Effector memory CD8-positive, alpha-beta T cell (primary cell): ENCODE measurements around the gene RGL4.
"Not testable (repeated sequence)": the region's sequence is repeated elsewhere in the genome, so short reads cannot be mapped to it uniquely, and the experiment has no call there.

Experiments
- ATAC-seq: fragments of 150-1000 bp; cut with Tn5 transposase; replicated peaks from 2 replicates; pipeline ENCODE4 v1.10.0; 2021; ENCODE audit warnings: mild to moderate bottlenecking, moderate library complexity
- DNase-seq, 3 experiments: peaks; one replicate each; pipeline ENCODE4 v3.0.0; 2021
- H3K27ac Mint-ChIP-seq, 2 donors: one replicate each; pipeline ENCODE4 v1.8.0; 2022; ENCODE audit warnings: mild to moderate bottlenecking in 2 of 2, mixed read lengths in 2 of 2, moderate library complexity in 2 of 2
- H3K27me3 Mint-ChIP-seq, 2 donors: one replicate each; pipeline ENCODE4 v1.8.0; 2022; ENCODE audit warnings: mixed read lengths in 2 of 2
- H3K36me3 Mint-ChIP-seq: one replicate; pipeline ENCODE4 v1.8.0; 2022; ENCODE audit warnings: mild to moderate bottlenecking, moderate library complexity, mixed read lengths; ENCODE audit not compliant: insufficient read depth
- H3K4me1 Mint-ChIP-seq, 2 donors: one replicate each; pipeline ENCODE4 v1.8.0; 2022; ENCODE audit warnings: low read depth in 2 of 2, mixed read lengths in 2 of 2
- H3K4me3 Mint-ChIP-seq, 2 donors: one replicate each; pipeline ENCODE4 v1.8.0; 2022; ENCODE audit warnings: mild to moderate bottlenecking in 2 of 2, mixed read lengths in 2 of 2, moderate library complexity in 2 of 2
- H3K9me3 Mint-ChIP-seq, 2 donors: one replicate each; pipeline ENCODE4 v1.8.0; 2022; ENCODE audit warnings: mixed read lengths in 2 of 2

The RGL4 gene

GRCh38 chr22:23715806-23716375 is 25.1 kb downstream of the RGL4 start:
- Mint-ChIP-seq H3K27ac (peak overlapping the region; percentile 84 to 91), H3K36me3 (peaks cover 23% of the 10 kb centered on the region), H3K9me3 (no peaks in the 10 kb centered on the region), H3K4me1 (peaks cover 16 to 19% of the 10 kb centered on the region in 2 donors), H3K27me3 (no peaks in the 10 kb centered on the region), H3K4me3 (peak overlapping the region; percentile 80 to 81)
- DNase-seq (no peak), ATAC-seq (no peak)

- peaks cover 16 to 19% of the 10 kb centered on the region in 2 donors for H3K4me1 Mint-ChIP-seq
- H3K9me3 Mint-ChIP-seq: no peaks in the 10 kb centered on the region
- peaks cover 12% of the 10 kb centered on the region for H3K36me3 Mint-ChIP-seq
- H3K4me3 Mint-ChIP-seq: peak overlapping the region; percentile 80 to 81
- peak; percentile 96 for ATAC-seq
- H3K27ac Mint-ChIP-seq: peak overlapping the region; percentile 84 to 88
- DNase-seq: peak; percentile 78 to 80 (median 79)
- H3K27me3 Mint-ChIP-seq: no peaks in the 10 kb centered on the region
Measured at GRCh38 chr22:23716811-23717801, 26.3 kb downstream of the RGL4 start.

- Mint-ChIP-seq H3K9me3 (no peaks in the 10 kb centered on the region), H3K36me3 (peaks cover 6% of the 10 kb centered on the region), H3K27ac (peak overlapping the region in 1 of 2 donors; percentile 46), H3K27me3 (no peaks in the 10 kb centered on the region), H3K4me3 (peak overlapping the region in 1 of 2 donors; percentile 22), H3K4me1 (peaks cover 16 to 19% of the 10 kb centered on the region in 2 donors)
- ATAC-seq (no peak), DNase-seq (no peak)
Measured at GRCh38 chr22:23718371-23719165, 27.8 kb downstream of the RGL4 start.

- Mint-ChIP-seq H3K27ac (no peak overlapping the region), H3K4me1 (peaks cover 5% of the 10 kb centered on the region in 2 donors), H3K36me3 (no peaks in the 10 kb centered on the region), H3K4me3 (no peak overlapping the region), H3K27me3 (peaks cover 0 to 22% of the 10 kb centered on the region in 2 donors), H3K9me3 (no peaks in the 10 kb centered on the region)
- no peak for DNase-seq
- no peak for ATAC-seq
Measured at GRCh38 chr22:23720855-23721254, 30.0 kb downstream of the RGL4 start.

GRCh38 chr22:23722160-23722559 is 31.3 kb downstream of the RGL4 start:
- H3K27ac Mint-ChIP-seq: no peak overlapping the region
- no peak overlapping the region for H3K4me3 Mint-ChIP-seq
- peaks cover 7 to 35% of the 10 kb centered on the region in 2 donors for H3K27me3 Mint-ChIP-seq
- no peaks in the 10 kb centered on the region for H3K36me3 Mint-ChIP-seq
- DNase-seq (no peak), ATAC-seq (no peak)
- no peaks in the 10 kb centered on the region for H3K9me3 Mint-ChIP-seq
- peaks cover 2 to 5% of the 10 kb centered on the region in 2 donors for H3K4me1 Mint-ChIP-seq

GRCh38 chr22:23722724-23723123 is 31.9 kb downstream of the RGL4 start:
- DNase-seq (no peak), ATAC-seq (no peak)
- no peaks in the 10 kb centered on the region for H3K4me1 Mint-ChIP-seq
- H3K9me3 Mint-ChIP-seq: no peaks in the 10 kb centered on the region
- H3K27ac Mint-ChIP-seq: no peak overlapping the region
- peaks cover 7 to 36% of the 10 kb centered on the region in 2 donors for H3K27me3 Mint-ChIP-seq
- H3K4me3 Mint-ChIP-seq: no peak overlapping the region
- H3K36me3 Mint-ChIP-seq: no peaks in the 10 kb centered on the region

- not testable (repeated sequence) for DNase-seq, H3K36me3 Mint-ChIP-seq, H3K4me3 Mint-ChIP-seq, H3K9me3 Mint-ChIP-seq, H3K4me1 Mint-ChIP-seq, ATAC-seq, H3K27ac Mint-ChIP-seq
- peaks cover 7 to 36% of the 10 kb centered on the region in 2 donors for H3K27me3 Mint-ChIP-seq
Measured at GRCh38 chr22:23728108-23728507, 37.3 kb downstream of the RGL4 start.

- H3K4me3 Mint-ChIP-seq: no peak overlapping the region
- H3K4me1 Mint-ChIP-seq: no peaks in the 10 kb centered on the region
- no peak for DNase-seq
- no peaks in the 10 kb centered on the region for H3K9me3 Mint-ChIP-seq
- H3K27ac Mint-ChIP-seq: no peak overlapping the region
- H3K36me3 Mint-ChIP-seq: no peaks in the 10 kb centered on the region
- no peak for ATAC-seq
- H3K27me3 Mint-ChIP-seq: no peaks in the 10 kb centered on the region
Measured at GRCh38 chr22:23737696-23738095, 46.9 kb downstream of the RGL4 start.

GRCh38 chr22:23742505-23743264 is 51.9 kb downstream of the RGL4 start:
- DNase-seq: no peak
- no peak overlapping the region for H3K27ac Mint-ChIP-seq
- peaks cover 19% of the 10 kb centered on the region for H3K36me3 Mint-ChIP-seq
- no peak for ATAC-seq
- no peaks in the 10 kb centered on the region for H3K27me3 Mint-ChIP-seq
- no peaks in the 10 kb centered on the region for H3K9me3 Mint-ChIP-seq
- no peak overlapping the region for H3K4me3 Mint-ChIP-seq
- H3K4me1 Mint-ChIP-seq: peaks cover 0 to 3% of the 10 kb centered on the region in 2 donors

- no peak for ATAC-seq
- H3K36me3 Mint-ChIP-seq: peaks cover 19% of the 10 kb centered on the region
- H3K9me3 Mint-ChIP-seq: no peaks in the 10 kb centered on the region
- no peak for DNase-seq
- H3K27ac Mint-ChIP-seq: no peak overlapping the region
- no peak overlapping the region for H3K4me3 Mint-ChIP-seq
- no peaks in the 10 kb centered on the region for H3K27me3 Mint-ChIP-seq
- peaks cover 0 to 3% of the 10 kb centered on the region in 2 donors for H3K4me1 Mint-ChIP-seq
Measured at GRCh38 chr22:23743303-23743705, 52.5 kb downstream of the RGL4 start.

GRCh38 chr22:23744001-23744400 is 53.2 kb downstream of the RGL4 start:
- Mint-ChIP-seq H3K4me3 (no peak overlapping the region), H3K4me1 (peaks cover 0 to 3% of the 10 kb centered on the region in 2 donors), H3K9me3 (no peaks in the 10 kb centered on the region), H3K36me3 (peaks cover 19% of the 10 kb centered on the region), H3K27me3 (no peaks in the 10 kb centered on the region), H3K27ac (no peak overlapping the region)
- DNase-seq (no peak), ATAC-seq (no peak)

- no peak for ATAC-seq
- H3K4me3 Mint-ChIP-seq: no peak overlapping the region
Measured at GRCh38 chr22:23744485-23744884, 53.7 kb downstream of the RGL4 start.

More at GRCh38 chr22:23744485-23744884, 53.7 kb downstream of the RGL4 start:
- no peaks in the 10 kb centered on the region for H3K9me3 Mint-ChIP-seq
- no peak for DNase-seq
- peaks cover 19% of the 10 kb centered on the region for H3K36me3 Mint-ChIP-seq
- no peaks in the 10 kb centered on the region for H3K27me3 Mint-ChIP-seq
- H3K4me1 Mint-ChIP-seq: peaks cover under 1 to 3% of the 10 kb centered on the region in 2 donors
- H3K27ac Mint-ChIP-seq: peak overlapping the region in 1 of 2 donors; percentile 60
